Neural progenitor cell (in vitro differentiated cells): Measurements from ENCODE around the gene TNP2.

Experiments
- EZH2 ChIP-seq: fragments of 200-600 bp; sonication (generic); IDR thresholded peaks from 2 replicates; pipeline ENCODE4 v1.6.1; 2017; ENCODE audit warnings: antibody characterized with exemption, mild to moderate bottlenecking, moderate library complexity
- EZH2phosphoT487 ChIP-seq: fragments of 200-600 bp; sonication (generic); IDR thresholded peaks from 2 replicates; pipeline ENCODE4 v1.6.1; 2017; ENCODE audit warnings: antibody characterized with exemption
- TF ChIP-seq, protein P1 (sequence below): fragments of 200-600 bp; sonication (generic); IDR thresholded peaks from 2 replicates; pipeline ENCODE4 v1.5.1; 2017; ENCODE audit warnings: antibody characterized with exemption, mild to moderate bottlenecking

DNA sequence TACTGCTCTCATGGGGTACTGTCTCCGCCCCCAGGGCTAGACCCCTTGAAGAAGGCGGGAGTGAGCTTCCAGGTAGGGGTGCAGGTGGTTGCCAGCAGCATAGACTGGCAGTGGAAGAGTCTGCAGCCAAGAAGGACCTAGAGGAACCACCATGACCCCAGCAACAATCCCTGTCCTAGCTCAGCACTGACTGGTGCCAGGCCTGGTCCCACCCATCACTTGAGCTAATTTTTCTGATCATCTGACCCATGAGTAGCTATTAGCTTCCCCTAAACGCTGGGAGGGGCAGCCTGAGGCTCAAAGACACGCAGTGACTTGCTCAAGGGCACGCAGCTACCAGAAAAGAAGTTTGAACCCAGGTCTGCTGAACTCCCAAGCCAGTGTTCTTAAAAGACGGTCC lies 3.4 kb upstream of the TNP2 start:
- TF ChIP-seq, protein P1, sequence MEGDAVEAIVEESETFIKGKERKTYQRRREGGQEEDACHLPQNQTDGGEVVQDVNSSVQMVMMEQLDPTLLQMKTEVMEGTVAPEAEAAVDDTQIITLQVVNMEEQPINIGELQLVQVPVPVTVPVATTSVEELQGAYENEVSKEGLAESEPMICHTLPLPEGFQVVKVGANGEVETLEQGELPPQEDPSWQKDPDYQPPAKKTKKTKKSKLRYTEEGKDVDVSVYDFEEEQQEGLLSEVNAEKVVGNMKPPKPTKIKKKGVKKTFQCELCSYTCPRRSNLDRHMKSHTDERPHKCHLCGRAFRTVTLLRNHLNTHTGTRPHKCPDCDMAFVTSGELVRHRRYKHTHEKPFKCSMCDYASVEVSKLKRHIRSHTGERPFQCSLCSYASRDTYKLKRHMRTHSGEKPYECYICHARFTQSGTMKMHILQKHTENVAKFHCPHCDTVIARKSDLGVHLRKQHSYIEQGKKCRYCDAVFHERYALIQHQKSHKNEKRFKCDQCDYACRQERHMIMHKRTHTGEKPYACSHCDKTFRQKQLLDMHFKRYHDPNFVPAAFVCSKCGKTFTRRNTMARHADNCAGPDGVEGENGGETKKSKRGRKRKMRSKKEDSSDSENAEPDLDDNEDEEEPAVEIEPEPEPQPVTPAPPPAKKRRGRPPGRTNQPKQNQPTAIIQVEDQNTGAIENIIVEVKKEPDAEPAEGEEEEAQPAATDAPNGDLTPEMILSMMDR, result no peak
- TF ChIP-seq EZH2phosphoT487 (no peak), EZH2 (no peak)
